HUES64 (cell line): ENCODE data around the gene KIF21A. TPM values are rescaled to one million over a fixed set of nuclear protein-coding genes. Genes with fewer than 3 reads are reported as not detected.
"Not testable (repeated sequence)": the region's sequence is repeated elsewhere in the genome, so short reads cannot be mapped to it uniquely, and the experiment has no call there.

Experiments
- H3K27ac ChIP-seq: 2 replicates; pipeline ENCODE4 v1.7.0; 2013; ENCODE audit warnings: low read depth, low read length, inconsistent platforms
- H3K27me3 ChIP-seq: 2 replicates; pipeline ENCODE4 v1.6.1; 2013; ENCODE audit warnings: mild to moderate bottlenecking, low read length; ENCODE audit not compliant: insufficient read depth
- H3K36me3 ChIP-seq: 2 replicates; pipeline ENCODE4 v1.6.1; 2013; ENCODE audit warnings: mild to moderate bottlenecking, low read length; ENCODE audit not compliant: insufficient read depth
- H3K4me1 ChIP-seq: 2 replicates; pipeline ENCODE4 v1.6.1; 2013; ENCODE audit warnings: mild to moderate bottlenecking, low read length, moderate library complexity; ENCODE audit not compliant: insufficient read depth
- H3K4me3 ChIP-seq: 2 replicates; pipeline ENCODE4 v1.5.1; 2013; ENCODE audit warnings: mild to moderate bottlenecking, low read length, moderate library complexity
- H3K9ac ChIP-seq: 2 replicates; pipeline ENCODE4 v1.6.1; 2013; ENCODE audit warnings: mild to moderate bottlenecking, low read depth, low read length
- H3K9me3 ChIP-seq: 2 replicates; pipeline ENCODE4 v1.6.1; 2013; ENCODE audit warnings: low read depth, low read length; ENCODE audit not compliant: insufficient read depth
- WGBS: fragments of 150-250, 120-280 bp; methylation state at CpG from one replicate; pipeline ENCODE4 v1.1.7; 2013; ENCODE audit warnings: missing lambda C conversion rate; 5-methylcytosine and 5-hydroxymethylcytosine counted together
- polyA plus RNA-seq, 2 experiments: library from polyadenylated mRNA; stranded (reverse); fragments of 50-300 nt; gene quantifications; one replicate each; pipeline ENCODE4 v1.2.3, GENCODE V29; 2013

KIF21A gene
- 37.6 TPM for polyA plus RNA-seq (2013, experiment 1 of 2)
- 37.0 TPM for polyA plus RNA-seq (2013, experiment 2 of 2)

DNA sequence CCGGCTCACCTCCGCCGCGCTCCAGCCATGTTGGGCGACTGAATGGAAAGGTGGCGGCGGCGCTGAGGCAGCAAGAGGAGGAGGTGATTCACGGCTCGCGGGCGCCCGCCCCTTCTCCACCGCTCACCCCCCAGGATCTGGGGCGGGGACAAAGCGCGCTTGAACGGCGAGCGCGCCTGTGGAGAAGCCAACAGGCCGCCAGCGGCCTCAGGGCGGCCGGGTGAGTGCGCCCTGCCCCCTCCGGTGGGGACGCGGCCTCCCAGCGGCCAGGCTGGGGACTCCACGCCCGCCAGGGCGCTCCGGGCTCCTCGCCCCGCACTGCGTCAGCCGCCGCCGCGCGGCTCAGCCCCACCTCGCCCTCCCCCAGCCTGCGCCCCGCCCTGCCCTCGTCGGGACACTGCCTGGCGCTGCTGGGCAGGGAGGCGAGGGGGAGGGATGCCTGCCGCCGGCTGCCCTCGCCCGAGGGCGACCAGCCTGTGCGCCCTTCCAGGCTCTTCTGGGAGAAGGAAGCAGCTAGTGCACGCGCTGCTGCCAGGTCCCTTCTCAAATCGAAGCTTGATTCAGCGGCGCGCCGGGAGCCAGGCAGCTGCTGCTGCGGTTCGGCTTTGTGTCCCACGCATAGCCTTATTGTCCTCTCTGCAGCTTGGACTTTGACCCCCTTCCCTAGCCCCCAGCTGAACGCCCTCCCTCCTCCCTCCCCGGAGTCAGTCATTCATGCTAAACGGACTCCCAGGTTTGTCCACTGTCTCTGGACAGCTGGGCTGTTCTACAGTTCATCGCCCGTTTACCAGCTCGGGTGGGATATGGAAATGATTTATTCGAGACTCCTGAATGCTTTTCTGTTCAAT is at the start of gene KIF21A:
TSS of gene KIF21A (minus strand) at position 40 of the 848 bp plus-strand sequence. CDS start 150 bp downstream, outside the sequence.
- Histone ChIP-seq H3K36me3 (no peaks in the 10 kb centered on the region), H3K9ac (peak within 1 kb of the TSS; percentile 84), H3K4me3 (peak within 1 kb of the TSS; percentile 75), H3K4me1 (peaks cover 36% of the 10 kb centered on the region), H3K9me3 (no peaks in the 10 kb centered on the region), H3K27me3 (peaks cover 10% of the 10 kb centered on the region), H3K27ac (peak within 1 kb of the TSS; percentile 85)
- 3% methylated on average over 72 of the region's 72 CpGs for WGBS

- WGBS, result no CpG with 5 or more reads among the region's 1 CpG
Observed at GRCh38 chr12:39490500-39491282, 47.8 kb upstream of the KIF21A start.

DNA sequence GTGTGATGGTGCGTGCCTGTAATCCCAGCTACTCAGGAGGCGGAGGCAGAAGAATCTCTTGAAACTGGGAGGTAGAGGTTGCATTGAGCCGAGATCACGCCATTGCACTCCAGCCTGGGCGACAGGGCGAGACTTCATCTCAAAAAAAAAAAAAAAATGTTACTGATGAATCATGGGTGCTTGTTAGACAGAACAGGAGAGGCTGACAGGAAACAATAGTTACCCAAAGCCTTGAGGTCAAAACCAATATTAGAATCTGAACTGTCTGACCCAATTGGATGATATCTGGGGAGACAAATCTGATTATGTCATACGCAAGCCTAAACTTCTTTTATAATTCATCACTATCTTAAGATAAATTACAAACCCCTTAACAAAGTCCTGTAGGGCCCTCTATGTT is 40.7 kb upstream of the KIF21A start:
- no peak overlapping the region for H3K9ac ChIP-seq
- H3K36me3 ChIP-seq, result no peaks in the 10 kb centered on the region
- no peaks in the 10 kb centered on the region for H3K4me1 ChIP-seq
- H3K9me3 ChIP-seq, result no peaks in the 10 kb centered on the region
- no peaks in the 10 kb centered on the region for H3K27me3 ChIP-seq
- H3K27ac ChIP-seq, result no peak overlapping the region
- 96% methylated on average over 7 of the region's 7 CpGs for WGBS
- no peak overlapping the region for H3K4me3 ChIP-seq

More at GRCh38 chr12:39490500-39491282, 47.8 kb upstream of the KIF21A start:
- H3K9me3 ChIP-seq, result no peaks in the 10 kb centered on the region
- H3K27ac ChIP-seq, result no peak overlapping the region
- H3K4me3 ChIP-seq, result no peak overlapping the region
- no peaks in the 10 kb centered on the region for H3K4me1 ChIP-seq
- no peak overlapping the region for H3K9ac ChIP-seq
- H3K36me3 ChIP-seq, result no peaks in the 10 kb centered on the region
- no peaks in the 10 kb centered on the region for H3K27me3 ChIP-seq

DNA sequence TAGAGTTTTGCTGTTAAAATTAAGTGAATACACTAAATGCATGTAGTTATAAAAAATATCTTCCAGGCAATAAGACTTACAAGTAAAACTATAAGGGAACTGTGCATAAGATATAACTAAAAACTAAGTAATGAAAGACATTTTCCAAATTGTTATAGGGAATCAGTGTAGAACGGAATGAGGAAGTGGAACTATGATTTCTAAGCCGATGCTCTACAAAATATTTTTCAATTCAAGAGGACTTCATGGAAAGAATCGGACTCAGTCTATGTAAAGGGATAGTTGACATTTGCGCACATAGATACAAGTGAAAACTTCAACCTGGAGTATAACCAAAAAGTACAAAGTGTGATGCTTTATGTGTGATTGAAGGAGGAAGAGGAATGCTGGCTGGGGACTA is 40.1 kb upstream of the KIF21A start:
- WGBS, result 94% methylated on average over 4 of the region's 4 CpGs
- Histone ChIP-seq H3K27ac (no peak overlapping the region), H3K9ac (no peak overlapping the region), H3K9me3 (no peaks in the 10 kb centered on the region), H3K4me3 (no peak overlapping the region), H3K27me3 (no peaks in the 10 kb centered on the region), H3K4me1 (no peaks in the 10 kb centered on the region), H3K36me3 (no peaks in the 10 kb centered on the region)

GRCh38 chr12:39476894-39477293 is 34.0 kb upstream of the KIF21A start:
- Histone ChIP-seq H3K4me3 (no peak overlapping the region), H3K36me3 (no peaks in the 10 kb centered on the region), H3K27ac (no peak overlapping the region), H3K9ac (no peak overlapping the region), H3K27me3 (no peaks in the 10 kb centered on the region), H3K4me1 (no peaks in the 10 kb centered on the region), H3K9me3 (peaks cover 10% of the 10 kb centered on the region)
- 91% methylated on average over 5 of the region's 5 CpGs for WGBS

- Histone ChIP-seq H3K4me1 (no peaks in the 10 kb centered on the region), H3K4me3 (no peak overlapping the region), H3K9me3 (peaks cover 10% of the 10 kb centered on the region), H3K9ac (no peak overlapping the region), H3K36me3 (no peaks in the 10 kb centered on the region), H3K27me3 (no peaks in the 10 kb centered on the region), H3K27ac (no peak overlapping the region)
- 97% methylated on average over 2 of the region's 4 CpGs for WGBS
Observed at GRCh38 chr12:39476121-39476520, 33.2 kb upstream of the KIF21A start.

GRCh38 chr12:39475136-39475535 is 32.2 kb upstream of the KIF21A start:
- 91% methylated on average over 10 of the region's 11 CpGs for WGBS
- H3K36me3 ChIP-seq, result not testable (repeated sequence)

DNA sequence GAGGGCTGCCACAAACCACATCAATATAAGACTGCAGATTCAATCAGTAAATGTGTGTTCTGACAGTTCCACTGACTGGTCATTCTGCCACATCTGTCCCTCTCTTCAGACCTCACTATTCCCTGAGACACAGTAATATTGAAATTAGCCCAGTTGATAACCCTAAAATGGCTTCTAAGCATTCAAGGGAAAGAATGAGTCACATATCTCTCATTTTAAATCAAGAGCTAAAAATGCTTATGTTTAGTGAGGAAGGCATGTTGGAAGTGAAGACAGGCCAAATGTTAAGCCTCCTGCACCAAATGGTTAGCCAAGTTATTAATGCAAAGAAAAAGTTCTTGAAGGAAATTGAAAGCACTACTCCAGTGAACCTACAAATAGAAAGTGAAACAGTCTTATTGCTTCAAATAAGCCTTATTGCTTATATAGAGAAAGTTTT is 24.5 kb upstream of the KIF21A start:
- Histone ChIP-seq H3K9me3 (no peaks in the 10 kb centered on the region), H3K9ac (no peak overlapping the region), H3K27me3 (no peaks in the 10 kb centered on the region), H3K27ac (no peak overlapping the region), H3K36me3 (no peaks in the 10 kb centered on the region), H3K4me3 (no peak overlapping the region), H3K4me1 (no peaks in the 10 kb centered on the region)

More at GRCh38 chr12:39475136-39475535, 32.2 kb upstream of the KIF21A start:
- H3K27ac ChIP-seq, H3K9ac ChIP-seq, H3K27me3 ChIP-seq, H3K9me3 ChIP-seq, H3K4me1 ChIP-seq, H3K4me3 ChIP-seq: not testable (repeated sequence)

GRCh38 chr12:39464976-39465695 is 22.2 kb upstream of the KIF21A start:
- H3K4me3 ChIP-seq, result no peak overlapping the region
- no peak overlapping the region for H3K9ac ChIP-seq
- no peaks in the 10 kb centered on the region for H3K36me3 ChIP-seq
- no peaks in the 10 kb centered on the region for H3K27me3 ChIP-seq
- H3K4me1 ChIP-seq, result no peaks in the 10 kb centered on the region
- WGBS, result 91% methylated on average over 4 of the region's 5 CpGs
- H3K9me3 ChIP-seq, result no peaks in the 10 kb centered on the region
- H3K27ac ChIP-seq, result no peak overlapping the region

GRCh38 chr12:39461059-39461458 is 18.1 kb upstream of the KIF21A start:
- H3K9ac ChIP-seq, result no peak overlapping the region
- H3K27ac ChIP-seq, result no peak overlapping the region
- no peak overlapping the region for H3K4me3 ChIP-seq
- H3K27me3 ChIP-seq, result no peaks in the 10 kb centered on the region
- WGBS, result 100% methylated on average over 1 of the region's 1 CpG
- no peaks in the 10 kb centered on the region for H3K9me3 ChIP-seq
- H3K4me1 ChIP-seq, result no peaks in the 10 kb centered on the region
- H3K36me3 ChIP-seq, result no peaks in the 10 kb centered on the region

DNA sequence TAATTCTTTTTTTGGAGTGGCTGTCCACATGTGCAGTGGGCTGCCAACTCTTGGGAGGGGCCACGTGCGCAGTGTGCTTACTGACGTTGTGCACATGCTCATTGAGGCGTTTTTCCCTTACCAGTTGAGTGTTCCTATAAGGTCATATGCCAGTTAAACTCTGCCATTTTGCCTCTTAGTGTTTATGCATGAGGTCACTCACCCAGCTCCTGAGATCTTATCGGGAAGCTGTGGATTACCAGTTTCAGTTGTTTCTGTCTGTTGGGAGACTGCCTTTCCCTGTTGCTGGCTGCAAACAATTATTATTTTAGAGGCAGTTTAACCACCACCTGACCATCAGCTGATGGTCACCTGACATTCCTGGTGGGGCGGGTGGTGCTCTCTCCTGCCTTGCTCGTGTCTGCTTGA is 16.1 kb upstream of the KIF21A start:
- no peak overlapping the region for H3K27ac ChIP-seq
- H3K27me3 ChIP-seq, result no peaks in the 10 kb centered on the region
- H3K4me3 ChIP-seq, result no peak overlapping the region
- no peaks in the 10 kb centered on the region for H3K9me3 ChIP-seq
- WGBS, result 97% methylated on average over 7 of the region's 7 CpGs
- H3K4me1 ChIP-seq, result no peaks in the 10 kb centered on the region
- H3K36me3 ChIP-seq, result no peaks in the 10 kb centered on the region
- H3K9ac ChIP-seq, result no peak overlapping the region
